ENCODE measurements around the gene NLK.

GRCh38 chr17:28092088-28092487 lies 49.6 kb downstream of the NLK start:
- TF ChIP-seq CTCF (IDR thresholded peaks at IDR 0.05; ENCODE audit: borderline replicate concordance, extremely low read depth, low read length, poor library complexity, severe bottlenecking) = no peak
- TF ChIP-seq EZH2 (IDR thresholded peaks at IDR 0.05; ENCODE audit: borderline replicate concordance, low read depth, low read length, severe bottlenecking) = no peak
